Ovary (tissue), 9 donors: ENCODE data around the gene RNF215. TPM values are rescaled to one million over a fixed set of nuclear protein-coding genes. Genes with fewer than 3 reads are reported as not detected.

Experiments used
- DNase-seq, 5 donors: peaks; one replicate each; pipeline ENCODE4 v3.0.0-alpha.2; 2019 to 2020
- H3K27ac ChIP-seq, 2 donors: fragments of 200-600 bp; one replicate each; pipeline versions ENCODE4 v1.5.1 to v1.8.0; 2019 to 2022
- H3K27me3 ChIP-seq: fragments of 200-600 bp; one replicate; pipeline ENCODE4 v1.8.0; 2022
- H3K36me3 ChIP-seq: fragments of 200-600 bp; sonication (generic); one replicate; pipeline ENCODE4 v1.5.1; 2019
- H3K4me1 ChIP-seq: one replicate; pipeline ENCODE4 v1.8.1; 2013; ENCODE audit warnings: mild to moderate bottlenecking, moderate library complexity; ENCODE audit not compliant: insufficient read depth
- H3K4me3 ChIP-seq: fragments of 200-600 bp; sonication (generic); one replicate; pipeline ENCODE4 v1.5.1; 2017
- H3K9me3 ChIP-seq, 2 donors: fragments of 200-600 bp in 1 of 2; sonication (generic) in 1 of 2; one replicate each; pipeline versions ENCODE4 v1.5.1 to v1.8.1; 2013 to 2019; ENCODE audit warnings: mild to moderate bottlenecking in 1 of 2, moderate library complexity in 1 of 2
- CTCF ChIP-seq, 3 donors: fragments of 450-650 bp in 2 of 3; fragments of 200-600 bp in 1 of 3; IDR thresholded peaks; one replicate each; pipeline versions ENCODE4 v1.5.1 to v1.8.0; 2016 to 2022; ENCODE audit warnings: antibody characterized with exemption in 3 of 3, mild to moderate bottlenecking in 1 of 3
- EP300 ChIP-seq: sonication (generic); formaldehyde crosslinking; IDR thresholded peaks from one replicate; pipeline ENCODE4 v1.6.1; 2017; ENCODE audit warnings: antibody characterized with exemption
- POLR2A ChIP-seq: fragments of 450-650 bp; IDR thresholded peaks from one replicate; pipeline ENCODE4 v1.6.1; 2017; ENCODE audit warnings: antibody characterized with exemption, mild to moderate bottlenecking, moderate library complexity
- WGBS, 3 donors: extraction: QIAGEN DNeasy Blood & Tissue Kit in 1 of 3; methylation state at CpG; one replicate each; pipeline versions ENCODE4 v1.1.5 to v1.1.7; 2013 to 2017; 5-methylcytosine and 5-hydroxymethylcytosine counted together
- intact Hi-C, 4 donors: fragments of 100-400 bp; cut with DNase I; formaldehyde crosslinking; loops; one replicate each; pipeline versions ENCODE4 v1.11.0 to v1.15.1; 2022 to 2023
- polyA plus RNA-seq, 2 donors: library from polyadenylated mRNA; stranded (reverse); fragments of 200-250 nt in 1 of 2; fragments of 350-450 nt in 1 of 2; fragmentation: Illumina TruSeq in 1 of 2; extraction: RNeasy Lipid Tissue Mini Kit (QIAGEN cat#74804) in 1 of 2; gene quantifications; one replicate each; pipeline ENCODE4 v1.2.3, GENCODE V29; 2013 to 2014
- total RNA-seq, 7 donors: library from RNA; depleted of rRNA in 2 of 7; stranded (reverse); fragments of >200 nt in 2 of 7; fragmentation: NEBNext Ultra II Directional in 3 of 7; extraction: Animal tissue kit (Norgen Biotek cat#: 25700) in 3 of 7; gene quantifications; one replicate each; pipeline versions ENCODE4 v1.1.0 to v1.2.4, GENCODE V29; 2016 to 2023
- donor health status: DM: no; HTN: no; CAD: no; lungs with moderate emphysema.
- donor health status: DM: no; HTN: no; CAD: no.
- donor health status: Bipolar disorder and iron deficiency.
- donor health status: DM: yes; HTN: yes; CAD: no.
- donor health status: DM: no; HTN: no; CAD: no.
- donor health status: DM: yes; HTN: yes; CAD: no.

RNF215 gene
- total and polyA plus RNA-seq, 9 donors = 2.9 to 26.1 (median 14.0) TPM

GRCh38 chr22:30358541-30358940 is 28.7 kb downstream of the RNF215 start:
- 91 to 94% (median 91%) methylated on average over 6 of the region's 6 CpGs for WGBS, 3 donors
- H3K4me3 ChIP-seq = no peak overlapping the region

GRCh38 chr22:30357650-30358215 is 29.5 kb downstream of the RNF215 start:
- no peak overlapping the region for H3K27ac ChIP-seq
- intact Hi-C loops = loop anchor here in 2 of 4 donors (2.0 kb wide), 3 partner anchors 29 to 69 kb away; partner anchors contain the start of genes CASTOR1 (in 2 of the 2), RNF215 (in 1 of the 2) and TBC1D10A (in 1 of the 2)
- no peaks in the 10 kb centered on the region for H3K36me3 ChIP-seq

More at GRCh38 chr22:30358541-30358940, 28.7 kb downstream of the RNF215 start:
- peaks cover 8% of the 10 kb centered on the region for H3K4me1 ChIP-seq
- intact Hi-C loops = no loop called here
- DNase-seq = no peak
- no peak for TF ChIP-seq EP300
- no peak for TF ChIP-seq CTCF (IDR thresholded peaks at IDR 0.05)
- no peak for TF ChIP-seq POLR2A
- no peaks in the 10 kb centered on the region for H3K9me3 ChIP-seq
- no peak overlapping the region for H3K27ac ChIP-seq
- H3K36me3 ChIP-seq = no peaks in the 10 kb centered on the region
- H3K27me3 ChIP-seq = no peaks in the 10 kb centered on the region

GRCh38 chr22:30357236-30357570 is 30.0 kb downstream of the RNF215 start:
- no peak for DNase-seq
- Histone ChIP-seq H3K27ac (peak overlapping the region in 1 of 2 donors; percentile 93), H3K4me1 (peaks cover 8% of the 10 kb centered on the region), H3K36me3 (no peaks in the 10 kb centered on the region), H3K27me3 (no peaks in the 10 kb centered on the region), H3K9me3 (no peaks in the 10 kb centered on the region), H3K4me3 (peak overlapping the region; percentile 68)
- WGBS, 3 donors = 0 to 2% (median 2%) methylated on average over 9 of the region's 9 CpGs
- intact Hi-C loops = loop anchor here in 2 of 4 donors (2.0 kb wide), 3 partner anchors 30 to 68 kb away; partner anchors contain the start of genes CASTOR1 (in 2 of the 2), RNF215 (in 1 of the 2) and TBC1D10A (in 1 of the 2)
- TF ChIP-seq CTCF (IDR thresholded peaks at IDR 0.05) (no peak), POLR2A (no peak), EP300 (no peak)

More at GRCh38 chr22:30357650-30358215, 29.5 kb downstream of the RNF215 start:
- Histone ChIP-seq H3K4me3 (peak overlapping the region; percentile 68), H3K9me3 (no peaks in the 10 kb centered on the region), H3K27me3 (no peaks in the 10 kb centered on the region), H3K4me1 (peaks cover 8% of the 10 kb centered on the region)
- no peak for DNase-seq
- WGBS, 3 donors = 49 to 51% (median 49%) methylated on average over 22 of the region's 22 CpGs
- TF ChIP-seq EP300 (no peak), CTCF (IDR thresholded peaks at IDR 0.05) (no peak), POLR2A (no peak)

GRCh38 chr22:30356449-30357235 is 30.6 kb downstream of the RNF215 start, which contains the start of the genes CCDC157 and SF3A1:
Gene CCDC157 (plus strand): TSS chr22:30357007. CDS start chr22:30366001, 8,994 bp downstream.
Gene SF3A1 (minus strand): TSS chr22:30356894. CDS start chr22:30356792, 102 bp downstream.
- H3K9me3 ChIP-seq = no peaks in the 10 kb centered on the region
- 0 to 1% (median 1%) methylated on average over 43 to 91 of the region's 91 CpGs for WGBS, 3 donors
- H3K4me1 ChIP-seq = peaks cover 8% of the 10 kb centered on the region
- intact Hi-C loops = loop anchor here in 2 of 4 donors (2.0 kb wide), 3 partner anchors 30 to 68 kb away; partner anchors contain the start of genes CASTOR1 (in 2 of the 2), RNF215 (in 1 of the 2) and TBC1D10A (in 1 of the 2)
- TF ChIP-seq EP300 (no peak), POLR2A (peak; percentile 97), CTCF (IDR thresholded peaks at IDR 0.05) (peak in 1 of 3 donors; percentile 37)
- peak within 1 kb of the TSS; percentile 93 to 96 for H3K27ac ChIP-seq
- peak; percentile 83 to 93 (median 88) for DNase-seq
- H3K4me3 ChIP-seq = peak within 1 kb of the TSS; percentile 68
- H3K27me3 ChIP-seq = no peaks in the 10 kb centered on the region
- no peaks in the 10 kb centered on the region for H3K36me3 ChIP-seq
